Fibroblast of peridontal ligament (primary cell): ENCODE data around the gene TNK1.

Experiments
- DNase-seq: peaks from one replicate; pipeline ENCODE4 v3.0.0-alpha.2; 2010; ENCODE audit errors: extremely low read depth

TNK1 gene

GRCh38 chr17:7410634-7411426, 29.9 kb downstream of the TNK1 start:
- no peak for DNase-seq

GRCh38 chr17:7411427-7411750, 30.5 kb downstream of the TNK1 start:
- DNase-seq = no peak

- DNase-seq = peak; percentile 35
These were observed 32.6 kb downstream of the TNK1 start for GRCh38 chr17:7413346-7413985.

- DNase-seq = no peak
These were observed 33.9 kb downstream of the TNK1 start for GRCh38 chr17:7414837-7415236.

GRCh38 chr17:7415784-7416183, 34.9 kb downstream of the TNK1 start:
- DNase-seq = no peak

GRCh38 chr17:7416323-7416722, 35.4 kb downstream of the TNK1 start:
- DNase-seq = no peak

- DNase-seq = no peak
These were observed 36.3 kb downstream of the TNK1 start for GRCh38 chr17:7417056-7417655.

- DNase-seq = no peak
These were observed 37.7 kb downstream of the TNK1 start for GRCh38 chr17:7418472-7419152.

GRCh38 chr17:7419819-7420610, 39.1 kb downstream of the TNK1 start, which contains the start of gene SPEM1:
SPEM1 (plus strand) TSS chr17:7420324; CDS start chr17:7420385, 61 bp downstream.
- DNase-seq = no peak

- DNase-seq = no peak
These were observed 40.3 kb downstream of the TNK1 start for GRCh38 chr17:7421186-7421585.

GRCh38 chr17:7423679-7424078, 42.8 kb downstream of the TNK1 start:
- DNase-seq = no peak

GRCh38 chr17:7425316-7425715, 44.4 kb downstream of the TNK1 start, which contains the start of gene SPEM2:
SPEM2 (plus strand) TSS chr17:7425616; CDS start chr17:7425689, 73 bp downstream.
- DNase-seq = no peak

- no peak for DNase-seq
These were observed 44.9 kb downstream of the TNK1 start for GRCh38 chr17:7425756-7426155.

GRCh38 chr17:7426203-7426863, 45.4 kb downstream of the TNK1 start:
- no peak for DNase-seq

GRCh38 chr17:7426896-7427489, 46.1 kb downstream of the TNK1 start:
- no peak for DNase-seq

- no peak for DNase-seq
These were observed 46.7 kb downstream of the TNK1 start for GRCh38 chr17:7427549-7427948.

GRCh38 chr17:7428557-7428956, 47.7 kb downstream of the TNK1 start, which contains the start of gene SPEM3:
SPEM3 (plus strand) TSS chr17:7428857; CDS start chr17:7428903, 46 bp downstream.
- DNase-seq = no peak

GRCh38 chr17:7429722-7430121, 48.8 kb downstream of the TNK1 start:
- DNase-seq = no peak

- DNase-seq = no peak
These were observed 50.3 kb downstream of the TNK1 start for GRCh38 chr17:7431231-7431630.

- DNase-seq = no peak
These were observed 51.4 kb downstream of the TNK1 start for GRCh38 chr17:7432296-7432695.
